ENCODE data around the gene HOXC6.

Gene HOXC6

DNA sequence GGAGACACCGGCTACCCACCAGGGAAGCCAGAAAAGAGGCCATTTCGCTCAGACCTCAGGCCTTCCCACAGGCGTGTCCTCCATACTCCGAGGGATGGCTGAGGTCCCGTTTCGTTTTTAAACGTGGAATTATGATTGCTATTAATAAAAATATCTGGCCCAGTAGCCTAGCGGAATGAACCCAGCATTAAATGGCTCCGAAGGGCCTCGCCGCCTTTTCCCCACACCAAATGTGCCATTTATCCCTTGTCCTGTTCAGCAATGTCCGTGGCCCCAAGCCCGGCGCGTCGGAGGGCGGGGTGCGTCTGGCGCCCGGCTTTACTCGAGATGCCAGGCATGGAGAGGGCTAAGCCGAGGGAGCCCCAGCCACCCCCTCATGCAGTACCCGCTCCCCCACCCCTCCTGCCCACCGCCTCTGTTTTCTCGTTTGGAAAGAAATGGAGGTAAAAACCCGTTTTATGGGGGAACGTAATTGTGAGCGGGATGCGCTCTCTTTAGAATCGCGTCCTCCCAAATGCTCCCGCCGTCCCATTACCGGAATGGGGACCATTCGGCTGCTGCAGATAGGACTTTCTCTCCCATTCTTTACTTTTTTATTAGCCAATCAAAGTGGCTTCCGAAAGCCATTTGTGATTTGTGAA is 13.7 kb upstream of the HOXC6 start:
- no peak for TF ChIP-seq ZFX (IDR thresholded peaks at IDR 0.05; ENCODE audit: borderline replicate concordance)
- TF ChIP-seq, protein P1, sequence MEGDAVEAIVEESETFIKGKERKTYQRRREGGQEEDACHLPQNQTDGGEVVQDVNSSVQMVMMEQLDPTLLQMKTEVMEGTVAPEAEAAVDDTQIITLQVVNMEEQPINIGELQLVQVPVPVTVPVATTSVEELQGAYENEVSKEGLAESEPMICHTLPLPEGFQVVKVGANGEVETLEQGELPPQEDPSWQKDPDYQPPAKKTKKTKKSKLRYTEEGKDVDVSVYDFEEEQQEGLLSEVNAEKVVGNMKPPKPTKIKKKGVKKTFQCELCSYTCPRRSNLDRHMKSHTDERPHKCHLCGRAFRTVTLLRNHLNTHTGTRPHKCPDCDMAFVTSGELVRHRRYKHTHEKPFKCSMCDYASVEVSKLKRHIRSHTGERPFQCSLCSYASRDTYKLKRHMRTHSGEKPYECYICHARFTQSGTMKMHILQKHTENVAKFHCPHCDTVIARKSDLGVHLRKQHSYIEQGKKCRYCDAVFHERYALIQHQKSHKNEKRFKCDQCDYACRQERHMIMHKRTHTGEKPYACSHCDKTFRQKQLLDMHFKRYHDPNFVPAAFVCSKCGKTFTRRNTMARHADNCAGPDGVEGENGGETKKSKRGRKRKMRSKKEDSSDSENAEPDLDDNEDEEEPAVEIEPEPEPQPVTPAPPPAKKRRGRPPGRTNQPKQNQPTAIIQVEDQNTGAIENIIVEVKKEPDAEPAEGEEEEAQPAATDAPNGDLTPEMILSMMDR (IDR thresholded peaks at IDR 0.05): no peak
- no peak overlapping the region for H3K27ac ChIP-seq

- TF ChIP-seq, protein P1 (IDR thresholded peaks at IDR 0.05): no peak
- no peak for TF ChIP-seq ZFX (IDR thresholded peaks at IDR 0.05; ENCODE audit: borderline replicate concordance)
- H3K27ac ChIP-seq: peak overlapping the region; percentile 83
Measured at GRCh38 chr12:54015018-54015931, 13.0 kb upstream of the HOXC6 start.

- TF ChIP-seq, protein P1 (IDR thresholded peaks at IDR 0.05): no peak
- TF ChIP-seq ZFX (IDR thresholded peaks at IDR 0.05; ENCODE audit: borderline replicate concordance): no peak
- H3K27ac ChIP-seq: peak overlapping the region; percentile 83
Measured at GRCh38 chr12:54016051-54016450, 12.2 kb upstream of the HOXC6 start.

GRCh38 chr12:54016478-54016964 is 11.7 kb upstream of the HOXC6 start:
- no peak for TF ChIP-seq ZFX (IDR thresholded peaks at IDR 0.05; ENCODE audit: borderline replicate concordance)
- TF ChIP-seq, protein P1 (IDR thresholded peaks at IDR 0.05): no peak
- H3K27ac ChIP-seq: peak overlapping the region; percentile 83

DNA sequence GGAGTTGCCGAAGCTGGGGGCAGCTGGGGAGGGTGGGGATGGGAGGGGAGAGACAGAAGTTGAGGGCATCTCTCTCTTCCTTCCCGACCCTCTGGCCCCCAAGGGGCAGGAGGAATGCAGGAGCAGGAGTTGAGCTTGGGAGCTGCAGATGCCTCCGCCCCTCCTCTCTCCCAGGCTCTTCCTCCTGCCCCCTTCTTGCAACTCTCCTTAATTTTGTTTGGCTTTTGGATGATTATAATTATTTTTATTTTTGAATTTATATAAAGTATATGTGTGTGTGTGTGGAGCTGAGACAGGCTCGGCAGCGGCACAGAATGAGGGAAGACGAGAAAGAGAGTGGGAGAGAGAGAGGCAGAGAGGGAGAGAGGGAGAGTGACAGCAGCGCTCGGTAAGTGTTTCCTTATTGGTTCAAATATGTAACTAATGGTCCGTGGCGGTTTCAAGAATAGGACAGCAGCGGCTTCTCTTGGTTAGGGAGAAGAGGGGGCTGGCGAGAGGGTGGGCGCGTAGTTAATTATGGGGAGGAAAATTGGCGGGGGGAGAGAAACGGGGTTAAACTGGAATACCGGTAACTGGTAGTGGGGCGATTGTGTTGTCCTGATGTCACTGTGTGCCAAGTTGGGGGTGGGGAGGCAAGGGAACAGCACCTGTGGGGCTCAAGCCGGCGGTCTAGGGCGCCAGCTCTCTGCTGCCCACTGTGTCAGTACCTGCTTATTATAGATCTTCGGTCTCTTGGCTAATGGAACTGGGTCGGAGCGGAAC is 11.0 kb upstream of the HOXC6 start:
- peak overlapping the region; percentile 83 for H3K27ac ChIP-seq
- TF ChIP-seq, protein P1 (IDR thresholded peaks at IDR 0.05): peak; percentile 41
- TF ChIP-seq ZFX (IDR thresholded peaks at IDR 0.05; ENCODE audit: borderline replicate concordance): no peak

DNA sequence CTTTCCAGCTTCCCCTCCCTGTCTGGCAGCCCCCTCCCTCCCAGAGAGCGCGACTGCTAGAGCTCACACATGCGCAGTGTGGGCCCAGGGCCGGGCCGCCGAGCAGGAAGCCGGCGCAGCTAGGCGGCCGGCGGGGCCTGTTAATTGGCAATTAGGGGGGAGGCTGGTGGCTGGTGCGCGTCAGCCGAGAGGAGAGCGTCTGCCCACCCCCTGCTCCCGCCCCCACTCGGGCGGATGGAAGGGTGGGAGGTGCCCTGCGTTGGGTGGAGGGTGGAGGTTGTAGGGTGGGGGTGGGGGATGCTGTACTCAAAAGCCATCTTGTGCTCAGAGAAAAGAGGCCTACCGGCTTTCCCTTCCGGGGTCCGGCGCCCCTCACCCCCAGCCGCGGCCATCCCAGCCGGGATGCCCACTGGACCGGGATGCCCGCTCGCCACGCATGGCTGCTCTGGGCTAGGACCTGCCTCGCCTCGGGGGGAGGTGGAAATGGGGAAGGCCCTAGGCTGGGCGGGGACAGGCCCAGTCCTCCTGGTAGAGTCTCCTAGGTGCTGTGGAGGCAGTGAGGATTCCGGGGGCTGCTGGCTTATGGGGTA is 10.3 kb upstream of the HOXC6 start:
- TF ChIP-seq, protein P1 (IDR thresholded peaks at IDR 0.05): peak; percentile 19; the same call in 1 of the 2 replicates
- no peak for TF ChIP-seq ZFX (IDR thresholded peaks at IDR 0.05; ENCODE audit: borderline replicate concordance)
- peak overlapping the region; percentile 83 for H3K27ac ChIP-seq
